Measurements from ENCODE around the gene EXD1. TPM values are rescaled to one million over a fixed set of nuclear protein-coding genes. Genes with fewer than 3 reads are reported as not detected.

EXD1 gene
- total and polyA plus RNA-seq, 4 donors = not detected

DNA sequence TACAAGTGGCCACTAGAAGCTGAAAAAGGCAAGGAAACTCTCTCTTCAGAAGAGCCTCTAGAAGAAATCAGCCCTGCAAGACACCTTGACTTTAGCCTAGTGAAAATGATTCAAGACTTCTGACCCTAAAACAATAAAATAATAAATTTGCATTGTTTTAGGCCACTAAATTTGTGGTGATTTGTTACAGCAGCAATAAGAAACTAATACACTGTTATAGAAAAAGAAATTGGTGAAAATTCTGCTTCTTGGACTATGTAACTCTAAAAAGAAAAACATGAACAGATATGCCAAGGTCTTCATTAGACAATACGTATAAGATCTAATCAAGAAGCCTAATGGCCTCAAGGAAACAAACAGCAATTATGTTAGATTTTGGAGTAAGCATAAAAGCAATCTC is 36.1 kb downstream of the EXD1 start:
- H3K27ac ChIP-seq (ENCODE audit: low read depth in 1 of 2, low read length in 2 of 2) = no peak overlapping the region
- H3K9ac ChIP-seq (ENCODE audit: low read depth in 1 of 2, low read length in 2 of 2) = no peak overlapping the region
- H3K4me3 ChIP-seq (ENCODE audit: low read depth in 1 of 3, low read length in 3 of 3) = no peak overlapping the region
- H3K36me3 ChIP-seq (ENCODE audit: control insufficient read depth in 4 of 4, insufficient read depth in 3 of 4, low read depth in 1 of 4, low read length in 3 of 4) = no peaks in the 10 kb centered on the region
- no peaks in the 10 kb centered on the region for H3K9me3 ChIP-seq (ENCODE audit: control insufficient read depth in 4 of 4, low read length in 3 of 4)
- TF ChIP-seq, protein P1, sequence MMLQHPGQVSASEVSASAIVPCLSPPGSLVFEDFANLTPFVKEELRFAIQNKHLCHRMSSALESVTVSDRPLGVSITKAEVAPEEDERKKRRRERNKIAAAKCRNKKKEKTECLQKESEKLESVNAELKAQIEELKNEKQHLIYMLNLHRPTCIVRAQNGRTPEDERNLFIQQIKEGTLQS (IDR thresholded peaks at IDR 0.05) = no peak
- TF ChIP-seq HNF4A (conservative IDR thresholded peaks at IDR 0.05) (no peak), MAX (IDR thresholded peaks at IDR 0.05) (no peak), JUND (IDR thresholded peaks at IDR 0.05) (no peak), RXRA (IDR thresholded peaks at IDR 0.05) (no peak), FOXA2 (IDR thresholded peaks at IDR 0.05) (no peak)
- peaks cover 0 to 2% (median 0%) of the 10 kb centered on the region in 4 donors for H3K4me1 ChIP-seq (ENCODE audit: control insufficient read depth in 4 of 4, insufficient read depth in 4 of 4, low read length in 3 of 4)
- 99% methylated on average over 1 of the region's 1 CpG for WGBS
- DNase-seq (ENCODE audit: low spot score) = no peak
- H3K27me3 ChIP-seq (ENCODE audit: control insufficient read depth in 4 of 4, insufficient read depth in 4 of 4, low read length in 3 of 4) = no peaks in the 10 kb centered on the region

DNA sequence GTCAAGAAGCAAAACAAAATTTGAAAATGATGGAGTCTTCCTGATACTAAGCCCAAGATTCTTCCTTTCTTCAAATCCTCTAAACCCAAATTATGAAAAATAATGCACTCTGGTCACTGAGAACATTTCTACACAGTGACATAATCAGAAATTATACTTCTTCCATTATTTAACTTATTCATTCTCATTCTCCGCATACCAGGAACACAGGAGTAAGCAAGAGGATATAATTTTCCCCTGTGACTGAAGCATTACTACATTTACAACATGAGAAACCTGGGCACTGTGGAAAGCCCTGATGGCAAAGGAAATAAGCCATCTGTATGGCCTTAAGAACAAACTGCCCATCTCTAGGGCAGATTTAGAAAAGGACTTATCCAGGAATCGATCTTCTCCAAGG is 47.0 kb downstream of the EXD1 start:
- H3K9me3 ChIP-seq (ENCODE audit: control insufficient read depth in 4 of 4, low read length in 3 of 4) = no peaks in the 10 kb centered on the region
- WGBS = 73% methylated on average over 2 of the region's 2 CpGs
- H3K27ac ChIP-seq (ENCODE audit: low read depth in 1 of 2, low read length in 2 of 2) = no peak overlapping the region
- H3K4me3 ChIP-seq (ENCODE audit: low read depth in 1 of 3, low read length in 3 of 3) = no peak overlapping the region
- no peak overlapping the region for H3K9ac ChIP-seq (ENCODE audit: low read depth in 1 of 2, low read length in 2 of 2)
- TF ChIP-seq RAD21 (IDR thresholded peaks at IDR 0.05) = no peak
- TF ChIP-seq, protein P1 (IDR thresholded peaks at IDR 0.05) = no peak
- no peak for TF ChIP-seq HNF4G (IDR thresholded peaks at IDR 0.05)
- TF ChIP-seq YY1 (IDR thresholded peaks at IDR 0.05) = no peak
- TF ChIP-seq EGR1 (IDR thresholded peaks at IDR 0.05; ENCODE audit: low read depth in 2 of 2) = no peak
- no peak for TF ChIP-seq RXRA (IDR thresholded peaks at IDR 0.05)
- TF ChIP-seq, protein P2, sequence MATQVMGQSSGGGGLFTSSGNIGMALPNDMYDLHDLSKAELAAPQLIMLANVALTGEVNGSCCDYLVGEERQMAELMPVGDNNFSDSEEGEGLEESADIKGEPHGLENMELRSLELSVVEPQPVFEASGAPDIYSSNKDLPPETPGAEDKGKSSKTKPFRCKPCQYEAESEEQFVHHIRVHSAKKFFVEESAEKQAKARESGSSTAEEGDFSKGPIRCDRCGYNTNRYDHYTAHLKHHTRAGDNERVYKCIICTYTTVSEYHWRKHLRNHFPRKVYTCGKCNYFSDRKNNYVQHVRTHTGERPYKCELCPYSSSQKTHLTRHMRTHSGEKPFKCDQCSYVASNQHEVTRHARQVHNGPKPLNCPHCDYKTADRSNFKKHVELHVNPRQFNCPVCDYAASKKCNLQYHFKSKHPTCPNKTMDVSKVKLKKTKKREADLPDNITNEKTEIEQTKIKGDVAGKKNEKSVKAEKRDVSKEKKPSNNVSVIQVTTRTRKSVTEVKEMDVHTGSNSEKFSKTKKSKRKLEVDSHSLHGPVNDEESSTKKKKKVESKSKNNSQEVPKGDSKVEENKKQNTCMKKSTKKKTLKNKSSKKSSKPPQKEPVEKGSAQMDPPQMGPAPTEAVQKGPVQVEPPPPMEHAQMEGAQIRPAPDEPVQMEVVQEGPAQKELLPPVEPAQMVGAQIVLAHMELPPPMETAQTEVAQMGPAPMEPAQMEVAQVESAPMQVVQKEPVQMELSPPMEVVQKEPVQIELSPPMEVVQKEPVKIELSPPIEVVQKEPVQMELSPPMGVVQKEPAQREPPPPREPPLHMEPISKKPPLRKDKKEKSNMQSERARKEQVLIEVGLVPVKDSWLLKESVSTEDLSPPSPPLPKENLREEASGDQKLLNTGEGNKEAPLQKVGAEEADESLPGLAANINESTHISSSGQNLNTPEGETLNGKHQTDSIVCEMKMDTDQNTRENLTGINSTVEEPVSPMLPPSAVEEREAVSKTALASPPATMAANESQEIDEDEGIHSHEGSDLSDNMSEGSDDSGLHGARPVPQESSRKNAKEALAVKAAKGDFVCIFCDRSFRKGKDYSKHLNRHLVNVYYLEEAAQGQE (IDR thresholded peaks at IDR 0.05) = no peak
- no peak for TF ChIP-seq TAF1 (conservative IDR thresholded peaks at IDR 0.05)
- H3K36me3 ChIP-seq (ENCODE audit: control insufficient read depth in 4 of 4, insufficient read depth in 3 of 4, low read depth in 1 of 4, low read length in 3 of 4) = no peaks in the 10 kb centered on the region
- no peaks in the 10 kb centered on the region for H3K27me3 ChIP-seq (ENCODE audit: control insufficient read depth in 4 of 4, insufficient read depth in 4 of 4, low read length in 3 of 4)
- DNase-seq (ENCODE audit: low spot score) = no peak
- H3K4me1 ChIP-seq (ENCODE audit: control insufficient read depth in 4 of 4, insufficient read depth in 4 of 4, low read length in 3 of 4) = no peaks in the 10 kb centered on the region

DNA sequence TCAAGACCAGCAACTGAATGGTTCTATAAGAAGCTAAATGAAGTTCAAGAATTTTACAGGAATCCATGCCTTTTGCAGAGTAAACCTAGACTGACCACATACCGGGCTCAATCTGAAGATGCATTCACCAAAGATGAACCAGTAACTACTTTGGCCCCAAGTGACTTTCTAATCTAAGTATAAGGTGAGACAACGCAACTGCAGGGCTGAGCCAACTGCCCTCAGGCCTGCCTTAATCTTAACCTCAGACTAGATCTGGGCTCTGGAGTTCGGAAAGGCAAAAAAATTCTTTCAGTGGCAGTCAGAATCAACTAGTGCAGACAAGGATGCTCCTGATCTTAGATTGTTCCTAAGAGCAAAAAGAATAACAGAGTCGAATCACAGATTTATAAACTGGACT is 48.3 kb downstream of the EXD1 start:
- 81% methylated on average over 4 of the region's 4 CpGs for WGBS
- Histone ChIP-seq H3K9ac (ENCODE audit: low read depth in 1 of 2, low read length in 2 of 2) (no peak overlapping the region), H3K27me3 (ENCODE audit: control insufficient read depth in 4 of 4, insufficient read depth in 4 of 4, low read length in 3 of 4) (no peaks in the 10 kb centered on the region), H3K36me3 (ENCODE audit: control insufficient read depth in 4 of 4, insufficient read depth in 3 of 4, low read depth in 1 of 4, low read length in 3 of 4) (no peaks in the 10 kb centered on the region), H3K9me3 (ENCODE audit: control insufficient read depth in 4 of 4, low read length in 3 of 4) (no peaks in the 10 kb centered on the region), H3K4me3 (ENCODE audit: low read depth in 1 of 3, low read length in 3 of 3) (no peak overlapping the region), H3K27ac (ENCODE audit: low read depth in 1 of 2, low read length in 2 of 2) (no peak overlapping the region), H3K4me1 (ENCODE audit: control insufficient read depth in 4 of 4, insufficient read depth in 4 of 4, low read length in 3 of 4) (no peaks in the 10 kb centered on the region)
- no peak for DNase-seq (ENCODE audit: low spot score)
- TF ChIP-seq MAX (IDR thresholded peaks at IDR 0.05) (no peak), TAF1 (conservative IDR thresholded peaks at IDR 0.05) (no peak), FOXA2 (IDR thresholded peaks at IDR 0.05) (no peak), ZBTB33 (IDR thresholded peaks at IDR 0.05) (no peak), EGR1 (IDR thresholded peaks at IDR 0.05; ENCODE audit: low read depth in 2 of 2) (no peak), NR2F2 (IDR thresholded peaks at IDR 0.05) (no peak), JUND (IDR thresholded peaks at IDR 0.05) (no peak), HNF4A (conservative IDR thresholded peaks at IDR 0.05) (no peak)
- TF ChIP-seq, protein P2 (IDR thresholded peaks at IDR 0.05) = no peak
- TF ChIP-seq, protein P3, sequence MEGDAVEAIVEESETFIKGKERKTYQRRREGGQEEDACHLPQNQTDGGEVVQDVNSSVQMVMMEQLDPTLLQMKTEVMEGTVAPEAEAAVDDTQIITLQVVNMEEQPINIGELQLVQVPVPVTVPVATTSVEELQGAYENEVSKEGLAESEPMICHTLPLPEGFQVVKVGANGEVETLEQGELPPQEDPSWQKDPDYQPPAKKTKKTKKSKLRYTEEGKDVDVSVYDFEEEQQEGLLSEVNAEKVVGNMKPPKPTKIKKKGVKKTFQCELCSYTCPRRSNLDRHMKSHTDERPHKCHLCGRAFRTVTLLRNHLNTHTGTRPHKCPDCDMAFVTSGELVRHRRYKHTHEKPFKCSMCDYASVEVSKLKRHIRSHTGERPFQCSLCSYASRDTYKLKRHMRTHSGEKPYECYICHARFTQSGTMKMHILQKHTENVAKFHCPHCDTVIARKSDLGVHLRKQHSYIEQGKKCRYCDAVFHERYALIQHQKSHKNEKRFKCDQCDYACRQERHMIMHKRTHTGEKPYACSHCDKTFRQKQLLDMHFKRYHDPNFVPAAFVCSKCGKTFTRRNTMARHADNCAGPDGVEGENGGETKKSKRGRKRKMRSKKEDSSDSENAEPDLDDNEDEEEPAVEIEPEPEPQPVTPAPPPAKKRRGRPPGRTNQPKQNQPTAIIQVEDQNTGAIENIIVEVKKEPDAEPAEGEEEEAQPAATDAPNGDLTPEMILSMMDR (IDR thresholded peaks at IDR 0.05; ENCODE audit: low read depth, low read length, missing input control) = no peak

Data from liver (tissue), 9 donors.